GM18498 (cell line): Measurements from ENCODE around the gene NFE2L3.
A peak's percentile ranks its signal among the peaks of the same experiment; 100 is the strongest.
"Not testable (repeated sequence)": the region's sequence is repeated elsewhere in the genome, so short reads cannot be mapped to it uniquely, and the experiment has no call there.

Source experiments
- ATAC-seq: cut with Tn5 transposase; IDR thresholded peaks from one replicate; pipeline ENCODE4 v1.9.1; 2021; ENCODE audit warnings: mild to moderate bottlenecking, moderate library complexity; ENCODE audit not compliant: unreplicated experiment

NFE2L3 gene

GRCh38 chr7:26166684-26167266 lies 14.8 kb downstream of the NFE2L3 start:
- peak; percentile 35 for ATAC-seq

- peak; percentile 91 for ATAC-seq
Measured at GRCh38 chr7:26167303-26167934, 15.4 kb downstream of the NFE2L3 start.

DNA sequence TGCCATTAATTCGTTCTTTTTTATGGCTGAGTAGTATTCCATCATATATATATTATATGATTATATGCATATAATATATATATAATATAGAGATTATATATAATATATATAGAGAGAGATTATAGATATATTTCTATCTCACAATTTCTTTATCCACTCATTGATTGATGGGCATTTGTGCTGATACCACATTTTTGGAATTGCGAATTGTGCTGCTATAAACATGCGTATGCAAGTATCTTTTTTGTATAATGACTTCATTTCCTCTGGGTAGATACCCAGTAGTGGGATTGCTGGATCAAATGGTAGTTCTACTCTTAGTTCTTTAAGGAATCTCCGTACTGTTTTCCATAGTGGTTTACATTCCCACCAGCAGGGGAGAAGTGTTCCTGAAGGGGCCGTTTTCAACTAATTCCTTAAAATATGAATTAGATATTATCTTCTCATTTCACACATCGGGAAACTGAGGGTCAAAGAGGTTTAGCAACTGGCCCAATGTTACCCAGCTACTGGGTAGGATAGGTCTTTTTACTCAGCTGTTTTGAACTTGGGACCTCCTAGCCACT lies 16.5 kb downstream of the NFE2L3 start:
- ATAC-seq = no peak

DNA sequence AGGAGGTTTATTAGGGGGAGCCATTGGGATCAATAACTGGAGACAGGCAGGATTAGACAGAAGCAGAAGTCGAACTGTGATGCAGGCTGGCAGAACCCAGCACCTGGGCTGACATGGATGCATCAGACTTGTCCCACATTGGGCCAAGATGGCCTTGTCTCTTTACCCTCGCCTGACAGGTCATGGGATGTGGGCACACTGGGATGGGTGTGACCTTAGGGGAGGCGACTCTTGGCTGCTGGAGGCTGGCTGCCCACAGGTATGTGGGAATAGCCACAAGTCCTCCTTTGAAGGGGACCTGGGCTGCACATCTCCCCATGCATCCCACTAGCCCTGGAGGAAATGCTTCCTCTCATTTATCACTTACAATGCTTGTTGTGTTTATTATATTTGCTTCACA lies 17.3 kb downstream of the NFE2L3 start:
- ATAC-seq = no peak

DNA sequence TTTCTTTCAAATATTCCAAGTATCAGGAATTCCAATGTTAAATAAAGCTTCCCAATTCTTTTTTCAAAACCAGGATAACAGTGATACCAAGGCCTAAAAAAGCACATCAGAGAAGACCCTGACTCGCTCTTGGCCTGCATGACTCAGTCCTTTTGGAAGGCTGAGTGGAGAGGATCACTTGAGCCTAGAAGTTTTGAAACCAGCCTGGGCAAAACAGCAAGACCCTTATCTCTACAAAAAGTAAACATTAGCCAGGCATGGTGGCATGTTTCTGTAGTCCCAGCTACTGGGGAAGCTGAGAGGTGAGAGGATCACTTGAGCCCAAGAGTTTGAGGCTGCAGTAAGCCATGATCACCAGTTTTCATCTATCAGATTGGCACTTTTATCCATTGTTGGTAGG lies 18.7 kb downstream of the NFE2L3 start:
- no peak for ATAC-seq

DNA sequence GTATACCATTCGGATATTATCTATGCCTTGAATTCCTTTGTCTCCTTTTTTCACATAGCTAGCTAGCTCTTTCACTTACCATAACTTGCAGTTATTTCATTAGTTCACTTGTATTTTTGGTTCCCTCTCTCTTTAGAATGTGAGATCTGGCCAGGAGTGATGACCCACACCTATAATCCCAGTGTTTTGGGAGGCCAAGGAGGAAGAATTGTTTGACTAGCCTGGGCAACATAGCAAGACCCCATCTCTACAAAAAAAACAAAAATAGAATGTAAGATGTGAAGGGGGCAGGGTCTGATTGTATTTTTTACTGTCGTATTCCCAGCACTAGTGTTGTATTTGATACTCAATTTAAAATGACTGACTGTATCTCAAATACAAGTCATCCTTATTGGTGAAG lies 19.6 kb downstream of the NFE2L3 start:
- no peak for ATAC-seq

- no peak for ATAC-seq
Measured at GRCh38 chr7:26172048-26172447, 20.1 kb downstream of the NFE2L3 start.

GRCh38 chr7:26175903-26176302 lies 23.9 kb downstream of the NFE2L3 start:
- ATAC-seq = not testable (repeated sequence)

DNA sequence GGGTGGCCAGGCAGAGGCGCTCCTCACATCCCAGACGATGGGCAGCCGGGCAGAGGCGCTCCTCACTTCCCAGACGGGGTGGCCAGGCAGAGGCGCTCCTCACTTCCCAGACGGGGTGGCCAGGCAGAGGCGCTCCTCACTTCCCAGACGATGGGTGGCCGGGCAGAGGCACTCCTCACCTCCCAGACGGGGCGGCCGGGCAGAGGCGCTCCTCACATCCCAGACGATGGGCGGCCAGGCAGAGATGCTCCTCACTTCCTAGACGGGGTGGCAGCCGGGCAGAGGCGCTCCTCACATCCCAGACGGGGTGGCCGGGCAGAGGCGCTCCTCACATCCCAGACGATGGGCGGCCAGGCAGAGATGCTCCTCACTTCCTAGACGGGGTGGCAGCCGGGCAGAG lies 24.7 kb downstream of the NFE2L3 start:
- ATAC-seq = not testable (repeated sequence)

- ATAC-seq = not testable (repeated sequence)
Measured at GRCh38 chr7:26177269-26177668, 25.3 kb downstream of the NFE2L3 start.

- no peak for ATAC-seq
Measured at GRCh38 chr7:26178272-26178960, 26.4 kb downstream of the NFE2L3 start.

DNA sequence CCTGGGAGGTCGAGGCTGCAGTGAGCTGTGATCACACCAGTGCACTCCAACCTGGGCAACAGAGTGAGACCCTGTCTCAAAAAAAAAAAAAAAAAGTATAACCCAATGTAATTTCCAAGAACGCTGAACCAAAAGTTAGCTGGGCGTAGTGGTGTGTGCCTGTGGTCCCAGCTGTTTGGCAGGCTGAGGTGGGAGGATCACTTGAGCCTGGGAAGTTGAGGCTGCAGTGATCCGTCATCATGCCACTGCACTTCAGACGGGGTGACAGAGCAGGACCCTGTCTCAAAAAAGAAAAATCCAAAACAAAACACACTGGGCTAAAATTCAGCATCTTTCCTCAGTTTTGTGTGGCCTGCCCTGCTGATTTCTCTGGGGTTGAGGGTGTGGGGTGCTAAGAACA lies 27.4 kb downstream of the NFE2L3 start:
- ATAC-seq = no peak

- no peak for ATAC-seq
Measured at GRCh38 chr7:26179826-26180497, 28.0 kb downstream of the NFE2L3 start.

DNA sequence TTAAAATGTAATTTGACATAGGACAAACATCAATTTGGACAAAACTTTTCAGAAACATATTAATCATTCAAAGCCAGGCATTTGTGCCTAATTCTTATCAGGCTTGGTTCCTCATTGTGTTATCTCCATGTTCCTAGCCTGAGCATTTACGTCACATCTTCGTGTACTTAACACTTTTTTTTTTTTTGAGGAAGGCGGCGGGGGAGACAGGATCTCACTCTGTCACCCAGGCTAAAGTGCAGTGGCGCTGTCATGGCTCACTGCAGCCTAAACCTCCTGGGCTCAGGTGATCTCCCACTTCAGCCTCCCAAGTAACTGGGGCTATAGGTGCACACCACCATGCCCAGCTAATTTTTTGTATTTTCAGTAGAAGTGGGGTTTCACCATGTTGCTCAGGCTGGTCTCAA lies 28.8 kb downstream of the NFE2L3 start:
- ATAC-seq = no peak

GRCh38 chr7:26181474-26182227 lies 29.7 kb downstream of the NFE2L3 start:
- ATAC-seq = no peak

DNA sequence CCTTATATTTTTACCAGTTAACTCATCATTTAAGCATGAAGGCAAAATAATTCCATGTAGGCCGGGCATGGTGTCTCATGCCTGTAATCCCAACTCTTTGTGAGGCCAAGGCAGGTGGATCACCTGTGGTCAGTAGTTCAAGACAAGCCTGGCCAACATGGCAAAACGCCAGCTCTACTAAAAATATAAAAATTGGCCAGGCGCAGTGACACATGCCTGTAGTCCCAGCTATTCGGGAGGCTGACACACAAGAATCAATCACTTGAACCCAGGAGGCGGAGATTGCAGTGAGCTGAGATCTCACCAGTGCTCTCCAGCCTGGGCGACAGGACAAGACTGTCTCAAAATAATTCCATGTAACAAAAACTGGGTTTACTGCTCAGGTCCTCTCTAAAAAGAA lies 30.3 kb downstream of the NFE2L3 start:
- no peak for ATAC-seq

DNA sequence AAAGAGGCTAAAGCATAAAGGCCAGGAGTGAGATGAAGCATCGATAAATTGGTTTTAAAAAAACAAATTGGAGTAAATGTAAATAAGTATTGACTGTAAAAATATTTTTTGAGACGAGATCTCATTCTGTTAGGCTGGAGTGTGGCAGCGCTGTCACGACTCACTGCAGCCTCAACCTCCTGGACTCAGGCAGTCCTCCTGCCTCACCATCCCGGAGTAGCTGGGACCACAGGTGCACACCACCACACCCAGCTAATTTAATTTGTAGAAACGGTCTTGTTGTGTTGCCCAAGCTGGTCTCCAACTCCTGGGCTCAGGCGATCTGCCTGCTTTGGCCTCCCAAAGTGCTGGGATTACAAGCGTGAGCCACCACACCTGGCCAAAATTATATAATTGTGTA lies 30.7 kb downstream of the NFE2L3 start:
- ATAC-seq = no peak

DNA sequence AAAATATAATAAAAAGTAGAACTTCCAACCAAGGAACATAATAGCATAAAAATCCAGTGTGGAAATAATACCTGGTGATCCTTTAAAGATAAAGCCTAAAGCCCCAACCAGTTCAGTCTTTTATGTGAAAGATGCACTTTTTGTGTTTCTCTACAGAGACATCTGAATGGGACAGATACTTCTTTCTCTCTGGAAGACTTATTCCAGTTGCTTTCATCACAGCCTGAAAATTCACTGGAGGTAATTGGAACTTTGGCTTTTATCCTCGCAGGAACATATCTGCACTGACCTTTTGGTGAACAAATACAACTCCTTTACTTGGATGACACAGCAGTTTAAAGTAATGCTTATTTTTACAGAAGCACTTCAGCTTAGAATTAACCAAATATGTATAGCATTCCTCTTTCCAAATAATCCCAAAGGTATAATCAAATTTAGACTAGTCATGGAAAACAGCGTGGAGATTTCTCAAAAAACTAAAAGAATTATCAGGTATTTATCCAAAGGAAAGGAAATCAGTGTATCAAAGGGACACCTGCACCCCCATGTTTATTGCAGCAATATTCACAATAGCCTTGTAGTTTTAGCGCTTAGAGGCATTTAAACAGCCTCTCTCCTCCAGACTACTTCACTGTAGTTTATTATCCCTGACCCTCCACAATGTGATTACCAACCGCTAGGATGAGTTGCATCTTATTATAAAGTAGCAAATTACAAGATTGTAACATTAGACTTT lies 31.7 kb downstream of the NFE2L3 start:
- no peak for ATAC-seq

GRCh38 chr7:26184281-26185101 lies 32.5 kb downstream of the NFE2L3 start:
- ATAC-seq = not testable (repeated sequence)
